ENCODE results near the gene LRRC4B. TPM values are rescaled to one million over a fixed set of nuclear protein-coding genes. Genes with fewer than 3 reads are reported as not detected.

LRRC4B gene
- total and polyA plus RNA-seq, 2 donors (not counting 1 experiment from before 2014, with no cell fraction given): 0.02 to 0.17 TPM

GRCh38 chr19:50568728-50569698, 778 bp upstream of the LRRC4B start:
- no peak for DNase-seq (ENCODE audit: low read depth in 2 of 2)
- H4K20me1 ChIP-seq (ENCODE audit: control insufficient read depth, extremely low read depth, insufficient read depth, low read length): no peaks in the 10 kb centered on the region

GRCh38 chr19:50567052-50567841, 988 bp downstream of the LRRC4B start:
- Histone ChIP-seq H3K27me3 (ENCODE audit: control insufficient read depth, insufficient read depth, low read length) (no peaks in the 10 kb centered on the region), H3K9ac (ENCODE audit: insufficient read depth, low read length) (no peak overlapping the region), H3K79me2 (ENCODE audit: control insufficient read depth, insufficient read depth, low read length) (no peaks in the 10 kb centered on the region), H3K9me3 (ENCODE audit: control insufficient read depth, insufficient read depth, low read depth, low read length) (no peaks in the 10 kb centered on the region), H3K4me3 (replicated peaks in 1 of 4; ENCODE audit: control extremely low read depth in 1 of 4, insufficient read depth in 1 of 4, low read depth in 3 of 4, low read length in 4 of 4) (no peak overlapping the region), H3K36me3 (ENCODE audit: control insufficient read depth, insufficient read depth, low read length) (no peaks in the 10 kb centered on the region), H3K4me1 (ENCODE audit: control insufficient read depth, extremely low read depth, insufficient read depth, low read length) (no peaks in the 10 kb centered on the region), H4K20me1 (ENCODE audit: control insufficient read depth, extremely low read depth, insufficient read depth, low read length) (no peaks in the 10 kb centered on the region), H2AFZ (ENCODE audit: low read length) (no peak overlapping the region), H3K27ac (ENCODE audit: insufficient read depth, low read length) (no peak overlapping the region), H3K4me2 (ENCODE audit: extremely low read depth, insufficient read depth, low read length) (no peak overlapping the region)
- no peak for DNase-seq (ENCODE audit: low read depth in 2 of 2)
- TF ChIP-seq, protein P1, sequence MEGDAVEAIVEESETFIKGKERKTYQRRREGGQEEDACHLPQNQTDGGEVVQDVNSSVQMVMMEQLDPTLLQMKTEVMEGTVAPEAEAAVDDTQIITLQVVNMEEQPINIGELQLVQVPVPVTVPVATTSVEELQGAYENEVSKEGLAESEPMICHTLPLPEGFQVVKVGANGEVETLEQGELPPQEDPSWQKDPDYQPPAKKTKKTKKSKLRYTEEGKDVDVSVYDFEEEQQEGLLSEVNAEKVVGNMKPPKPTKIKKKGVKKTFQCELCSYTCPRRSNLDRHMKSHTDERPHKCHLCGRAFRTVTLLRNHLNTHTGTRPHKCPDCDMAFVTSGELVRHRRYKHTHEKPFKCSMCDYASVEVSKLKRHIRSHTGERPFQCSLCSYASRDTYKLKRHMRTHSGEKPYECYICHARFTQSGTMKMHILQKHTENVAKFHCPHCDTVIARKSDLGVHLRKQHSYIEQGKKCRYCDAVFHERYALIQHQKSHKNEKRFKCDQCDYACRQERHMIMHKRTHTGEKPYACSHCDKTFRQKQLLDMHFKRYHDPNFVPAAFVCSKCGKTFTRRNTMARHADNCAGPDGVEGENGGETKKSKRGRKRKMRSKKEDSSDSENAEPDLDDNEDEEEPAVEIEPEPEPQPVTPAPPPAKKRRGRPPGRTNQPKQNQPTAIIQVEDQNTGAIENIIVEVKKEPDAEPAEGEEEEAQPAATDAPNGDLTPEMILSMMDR (conservative IDR thresholded peaks at IDR 0.05 in 1 of 2, IDR thresholded peaks at IDR 0.05 in 1 of 2; ENCODE audit: low read depth in 1 of 2, low read length in 2 of 2): no peak

More at GRCh38 chr19:50568728-50569698, 778 bp upstream of the LRRC4B start:
- Histone ChIP-seq H3K79me2 (ENCODE audit: control insufficient read depth, insufficient read depth, low read length) (no peaks in the 10 kb centered on the region), H3K27me3 (ENCODE audit: control insufficient read depth, insufficient read depth, low read length) (no peaks in the 10 kb centered on the region), H3K4me1 (ENCODE audit: control insufficient read depth, extremely low read depth, insufficient read depth, low read length) (no peaks in the 10 kb centered on the region), H3K4me2 (ENCODE audit: extremely low read depth, insufficient read depth, low read length) (no peak overlapping the region), H3K27ac (ENCODE audit: insufficient read depth, low read length) (no peak overlapping the region), H3K9me3 (ENCODE audit: control insufficient read depth, insufficient read depth, low read depth, low read length) (no peaks in the 10 kb centered on the region), H3K9ac (ENCODE audit: insufficient read depth, low read length) (no peak overlapping the region), H3K4me3 (replicated peaks in 1 of 4; ENCODE audit: control extremely low read depth in 1 of 4, insufficient read depth in 1 of 4, low read depth in 3 of 4, low read length in 4 of 4) (no peak overlapping the region), H3K36me3 (ENCODE audit: control insufficient read depth, insufficient read depth, low read length) (no peaks in the 10 kb centered on the region), H2AFZ (ENCODE audit: low read length) (no peak overlapping the region)
- TF ChIP-seq, protein P1 (conservative IDR thresholded peaks at IDR 0.05 in 1 of 2, IDR thresholded peaks at IDR 0.05 in 1 of 2; ENCODE audit: low read depth in 1 of 2, low read length in 2 of 2): no peak
- TF ChIP-seq EZH2 (IDR thresholded peaks at IDR 0.05; ENCODE audit: low read length, missing control alignments): no peak

Data from fibroblast of lung (primary cell).